OCI-LY3 (cell line): ENCODE measurements around the gene DMRT2.

Experiments
- CTCF ChIP-seq: fragments of 200-600, 300-600 bp; sonication (generic); IDR thresholded peaks from 2 replicates; pipeline ENCODE4 v1.5.1; 2014; ENCODE audit warnings: antibody characterized with exemption, low read length, low read depth
- EZH2phosphoT487 ChIP-seq: fragments of 200-600 bp; shearing (Covaris generic); IDR thresholded peaks from 2 replicates; pipeline ENCODE4 v1.6.1; 2018; ENCODE audit warnings: antibody characterized with exemption, mixed run types, low read depth

- no peak for TF ChIP-seq CTCF
- TF ChIP-seq EZH2phosphoT487, result no peak
These were observed 35.9 kb upstream of the DMRT2 start for GRCh38 chr9:1014225-1014624.
